Choroid plexus epithelial cell (primary cell): ENCODE measurements around the gene PLXDC1.

Experiments
- DNase-seq: peaks from one replicate; pipeline ENCODE4 v3.0.0-alpha.2; 2010; ENCODE audit warnings: low read depth
- H3K4me3 ChIP-seq: 2 replicates; pipeline ENCODE4 v1.5.1; 2011; ENCODE audit warnings: low read depth, mild to moderate bottlenecking, control low read depth, low read length, moderate library complexity
- TF ChIP-seq, protein P1 (sequence below): conservative IDR thresholded peaks from 2 replicates; pipeline ENCODE4 v1.5.1; 2011; ENCODE audit warnings: low read depth, mild to moderate bottlenecking, control low read depth, inconsistent platforms, low read length, moderate library complexity

PLXDC1 gene

DNA sequence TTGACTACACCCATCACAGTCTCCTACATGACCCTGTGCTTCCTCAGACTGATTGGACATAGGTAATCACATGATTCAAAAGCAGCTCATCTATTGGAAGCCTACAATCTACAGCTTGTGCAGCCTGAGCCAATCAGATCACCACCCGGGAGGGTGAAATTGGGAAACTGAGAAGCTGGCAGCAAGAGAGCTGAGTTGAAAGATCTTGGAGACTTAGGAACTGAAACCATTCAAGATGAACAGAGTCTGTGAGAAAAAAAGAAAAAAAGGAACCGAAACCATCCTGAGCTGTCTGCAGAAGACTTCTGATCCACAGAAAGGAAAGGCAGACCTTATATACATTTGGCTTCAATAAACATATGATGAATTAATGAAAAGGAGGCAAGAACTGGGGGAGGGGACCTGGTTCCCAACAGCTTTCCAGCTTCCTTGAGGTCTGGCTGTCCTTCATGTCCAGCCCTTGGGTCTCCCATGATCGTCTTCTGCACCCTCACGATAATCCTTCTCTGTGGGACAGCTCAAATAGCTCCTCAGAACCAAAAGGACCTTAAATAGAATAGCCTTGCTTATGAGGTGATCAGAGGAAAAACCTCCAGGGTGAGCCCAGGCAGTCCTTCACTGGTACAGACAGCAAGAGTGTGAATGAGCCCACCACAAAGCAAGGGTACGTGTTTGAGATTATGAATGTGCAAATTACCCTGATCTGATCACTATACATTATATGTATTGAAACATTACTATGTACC lies 32.6 kb downstream of the PLXDC1 start:
- DNase-seq, result no peak
- H3K4me3 ChIP-seq, result no peak overlapping the region
- TF ChIP-seq, protein P1, sequence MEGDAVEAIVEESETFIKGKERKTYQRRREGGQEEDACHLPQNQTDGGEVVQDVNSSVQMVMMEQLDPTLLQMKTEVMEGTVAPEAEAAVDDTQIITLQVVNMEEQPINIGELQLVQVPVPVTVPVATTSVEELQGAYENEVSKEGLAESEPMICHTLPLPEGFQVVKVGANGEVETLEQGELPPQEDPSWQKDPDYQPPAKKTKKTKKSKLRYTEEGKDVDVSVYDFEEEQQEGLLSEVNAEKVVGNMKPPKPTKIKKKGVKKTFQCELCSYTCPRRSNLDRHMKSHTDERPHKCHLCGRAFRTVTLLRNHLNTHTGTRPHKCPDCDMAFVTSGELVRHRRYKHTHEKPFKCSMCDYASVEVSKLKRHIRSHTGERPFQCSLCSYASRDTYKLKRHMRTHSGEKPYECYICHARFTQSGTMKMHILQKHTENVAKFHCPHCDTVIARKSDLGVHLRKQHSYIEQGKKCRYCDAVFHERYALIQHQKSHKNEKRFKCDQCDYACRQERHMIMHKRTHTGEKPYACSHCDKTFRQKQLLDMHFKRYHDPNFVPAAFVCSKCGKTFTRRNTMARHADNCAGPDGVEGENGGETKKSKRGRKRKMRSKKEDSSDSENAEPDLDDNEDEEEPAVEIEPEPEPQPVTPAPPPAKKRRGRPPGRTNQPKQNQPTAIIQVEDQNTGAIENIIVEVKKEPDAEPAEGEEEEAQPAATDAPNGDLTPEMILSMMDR, result no peak

DNA sequence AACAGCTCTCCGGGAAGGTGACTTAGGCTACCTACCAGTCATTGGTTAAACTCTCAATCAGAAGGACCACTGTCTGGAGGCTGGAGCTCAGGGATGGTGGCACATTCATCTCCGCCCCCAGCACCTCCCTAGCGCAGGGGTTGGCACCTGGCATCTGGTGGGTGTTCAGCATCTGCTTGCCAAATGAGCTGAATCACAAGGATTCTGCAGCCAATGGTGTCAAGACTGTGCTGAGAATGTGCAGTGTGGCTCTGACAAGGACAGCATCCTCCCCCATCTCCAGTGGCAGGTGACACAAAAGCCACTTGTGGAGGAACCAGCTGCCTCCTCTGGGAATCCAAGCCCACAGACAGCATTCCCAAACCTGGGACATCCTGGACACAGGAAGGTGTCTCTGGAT lies 35.2 kb downstream of the PLXDC1 start:
- H3K4me3 ChIP-seq, result no peak overlapping the region
- no peak for DNase-seq
- TF ChIP-seq, protein P1, result no peak

DNA sequence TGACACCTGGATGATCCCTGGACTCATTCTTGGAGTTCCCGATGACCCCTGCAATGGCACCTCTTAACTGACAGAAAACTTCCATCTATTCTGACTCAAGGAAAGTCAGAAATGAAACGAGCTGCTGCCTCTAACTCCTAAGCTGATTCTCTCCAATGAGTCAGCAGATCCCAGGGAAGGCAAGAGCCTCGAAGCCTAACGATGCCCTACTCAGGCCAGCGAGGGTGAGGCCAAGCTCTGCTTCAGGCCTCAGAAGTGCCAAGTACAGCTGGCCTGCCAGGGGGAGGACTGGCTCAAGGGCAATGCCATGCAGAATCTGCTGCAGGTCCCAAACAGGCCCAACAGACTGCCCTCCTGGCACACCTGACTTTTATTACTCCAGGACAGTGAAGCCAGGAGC lies 36.3 kb downstream of the PLXDC1 start:
- peak; percentile 22 for DNase-seq
- TF ChIP-seq, protein P1, result no peak

DNA sequence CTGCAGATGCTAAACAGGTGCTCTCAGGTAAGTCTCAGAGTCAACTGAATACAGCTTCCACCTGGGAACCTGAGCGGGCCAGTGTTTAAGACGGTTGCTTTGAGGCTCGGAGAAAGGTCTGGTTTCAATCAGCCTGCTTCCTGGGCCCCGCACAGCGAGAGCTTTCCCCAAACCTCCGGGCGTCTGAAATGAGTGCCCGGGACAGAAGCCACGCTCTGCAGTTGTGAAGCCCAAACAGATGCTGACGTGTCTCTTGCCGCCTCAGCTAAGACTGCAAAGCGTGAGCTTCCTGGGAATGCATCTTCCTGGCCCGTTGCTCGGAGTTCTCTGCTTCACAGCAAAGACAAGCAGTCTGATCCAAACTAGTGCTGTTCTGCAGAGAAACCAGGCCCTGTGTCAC lies 36.7 kb downstream of the PLXDC1 start:
- no peak for DNase-seq
- no peak overlapping the region for H3K4me3 ChIP-seq
- TF ChIP-seq, protein P1, result no peak

More for the DNA sequence above, 36.3 kb downstream of the PLXDC1 start:
- no peak overlapping the region for H3K4me3 ChIP-seq

DNA sequence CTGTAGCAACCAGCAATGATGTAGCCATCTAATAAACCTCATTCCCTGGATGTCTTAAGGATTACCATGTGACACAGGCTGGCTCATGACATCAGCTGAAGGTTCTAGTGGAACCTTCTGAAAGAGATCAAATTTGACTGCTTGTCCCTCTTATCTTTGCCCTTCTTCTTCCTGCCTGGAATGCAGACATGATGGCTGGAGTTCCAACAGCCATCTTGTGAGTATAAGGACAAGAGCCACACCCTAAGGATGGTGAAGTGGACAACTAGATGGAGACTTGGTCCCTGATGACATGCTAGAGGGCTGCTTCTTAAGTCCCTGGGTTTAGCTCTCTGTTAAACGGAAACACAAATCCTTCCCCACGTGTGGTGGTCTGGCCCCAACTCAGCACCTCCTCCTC lies 37.6 kb downstream of the PLXDC1 start:
- TF ChIP-seq, protein P1, result no peak
- no peak for DNase-seq
- no peak overlapping the region for H3K4me3 ChIP-seq

DNA sequence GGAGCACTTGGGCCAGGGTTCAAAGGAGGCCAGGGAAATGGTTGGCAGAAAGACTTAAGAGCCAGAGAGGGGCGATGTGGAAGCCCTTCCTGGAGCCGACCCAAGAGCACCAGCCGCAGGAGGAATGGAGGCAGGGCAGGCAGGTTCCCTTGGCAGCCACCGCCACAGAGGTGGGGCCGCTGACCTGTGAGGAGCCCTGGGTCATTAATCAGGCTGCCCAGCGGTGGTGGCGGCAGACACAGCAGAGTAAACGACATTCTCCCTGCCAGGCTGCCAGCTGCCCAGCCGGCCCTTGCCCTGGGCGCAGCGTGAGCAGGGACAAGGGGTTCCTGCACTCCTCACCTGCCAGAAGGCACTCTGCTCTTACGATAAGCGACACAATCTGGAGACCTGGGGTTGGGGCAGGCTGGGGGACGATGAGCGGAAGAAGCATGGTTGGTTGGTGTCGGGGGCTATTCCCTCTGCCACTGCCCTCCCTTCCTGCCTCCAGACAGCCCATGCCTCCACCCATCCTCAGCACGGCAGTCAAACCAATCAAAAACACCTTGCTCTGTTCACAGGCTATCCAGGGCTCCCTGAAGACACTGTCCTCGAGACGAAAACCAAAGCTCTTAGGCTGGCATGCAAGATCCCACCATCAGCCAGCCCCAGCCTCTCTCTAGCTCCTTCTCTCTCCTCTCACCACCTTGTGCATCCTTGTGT lies 40.9 kb downstream of the PLXDC1 start:
- TF ChIP-seq, protein P1, result no peak
- no peak overlapping the region for H3K4me3 ChIP-seq
- DNase-seq, result no peak
